HEK293 (cell line): ENCODE data around the gene VDR.

Source experiments
- TF ChIP-seq, protein P1 (sequence below): fragments of 450-650 bp; formaldehyde crosslinking; IDR thresholded peaks from 2 replicates; pipeline ENCODE4 v1.5.1; 2016; ENCODE audit warnings: missing biosample characterization, missing genetic modification characterization
- TF ChIP-seq, protein P2 (sequence below): fragments of 450-650 bp; formaldehyde crosslinking; IDR thresholded peaks from 2 replicates; pipeline ENCODE4 v1.5.1; 2016; ENCODE audit warnings: missing biosample characterization, missing genetic modification characterization

DNA sequence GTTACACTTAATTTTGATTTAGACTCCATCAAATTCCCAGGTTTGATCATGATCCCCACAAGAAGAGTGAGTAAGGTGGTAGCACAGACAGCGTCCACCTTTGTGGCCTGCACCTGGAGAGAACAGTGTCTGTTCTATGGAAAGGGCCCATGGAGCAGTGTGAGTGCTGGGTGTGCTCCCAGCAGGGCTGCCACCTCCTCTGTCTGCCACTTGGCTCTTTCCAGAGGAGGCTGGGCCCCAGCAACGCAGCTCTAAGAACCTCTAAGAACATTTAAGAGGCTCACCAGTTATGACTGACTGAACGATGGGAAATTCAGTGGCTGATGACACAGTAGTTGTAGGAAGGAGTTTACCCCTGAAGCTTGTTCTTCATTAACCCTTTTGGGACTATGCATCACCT lies 17.3 kb downstream of the VDR start:
- TF ChIP-seq, protein P1, sequence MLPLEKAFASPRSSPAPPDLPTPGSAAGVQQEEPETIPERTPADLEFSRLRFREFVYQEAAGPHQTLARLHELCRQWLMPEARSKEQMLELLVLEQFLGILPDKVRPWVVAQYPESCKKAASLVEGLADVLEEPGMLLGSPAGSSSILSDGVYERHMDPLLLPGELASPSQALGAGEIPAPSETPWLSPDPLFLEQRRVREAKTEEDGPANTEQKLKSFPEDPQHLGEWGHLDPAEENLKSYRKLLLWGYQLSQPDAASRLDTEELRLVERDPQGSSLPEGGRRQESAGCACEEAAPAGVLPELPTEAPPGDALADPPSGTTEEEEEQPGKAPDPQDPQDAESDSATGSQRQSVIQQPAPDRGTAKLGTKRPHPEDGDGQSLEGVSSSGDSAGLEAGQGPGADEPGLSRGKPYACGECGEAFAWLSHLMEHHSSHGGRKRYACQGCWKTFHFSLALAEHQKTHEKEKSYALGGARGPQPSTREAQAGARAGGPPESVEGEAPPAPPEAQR (tag by site-specific recombination), result no peak
- TF ChIP-seq, protein P2, sequence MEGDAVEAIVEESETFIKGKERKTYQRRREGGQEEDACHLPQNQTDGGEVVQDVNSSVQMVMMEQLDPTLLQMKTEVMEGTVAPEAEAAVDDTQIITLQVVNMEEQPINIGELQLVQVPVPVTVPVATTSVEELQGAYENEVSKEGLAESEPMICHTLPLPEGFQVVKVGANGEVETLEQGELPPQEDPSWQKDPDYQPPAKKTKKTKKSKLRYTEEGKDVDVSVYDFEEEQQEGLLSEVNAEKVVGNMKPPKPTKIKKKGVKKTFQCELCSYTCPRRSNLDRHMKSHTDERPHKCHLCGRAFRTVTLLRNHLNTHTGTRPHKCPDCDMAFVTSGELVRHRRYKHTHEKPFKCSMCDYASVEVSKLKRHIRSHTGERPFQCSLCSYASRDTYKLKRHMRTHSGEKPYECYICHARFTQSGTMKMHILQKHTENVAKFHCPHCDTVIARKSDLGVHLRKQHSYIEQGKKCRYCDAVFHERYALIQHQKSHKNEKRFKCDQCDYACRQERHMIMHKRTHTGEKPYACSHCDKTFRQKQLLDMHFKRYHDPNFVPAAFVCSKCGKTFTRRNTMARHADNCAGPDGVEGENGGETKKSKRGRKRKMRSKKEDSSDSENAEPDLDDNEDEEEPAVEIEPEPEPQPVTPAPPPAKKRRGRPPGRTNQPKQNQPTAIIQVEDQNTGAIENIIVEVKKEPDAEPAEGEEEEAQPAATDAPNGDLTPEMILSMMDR, result no peak
